ENCODE results near the gene PCDHA10.

DNA sequence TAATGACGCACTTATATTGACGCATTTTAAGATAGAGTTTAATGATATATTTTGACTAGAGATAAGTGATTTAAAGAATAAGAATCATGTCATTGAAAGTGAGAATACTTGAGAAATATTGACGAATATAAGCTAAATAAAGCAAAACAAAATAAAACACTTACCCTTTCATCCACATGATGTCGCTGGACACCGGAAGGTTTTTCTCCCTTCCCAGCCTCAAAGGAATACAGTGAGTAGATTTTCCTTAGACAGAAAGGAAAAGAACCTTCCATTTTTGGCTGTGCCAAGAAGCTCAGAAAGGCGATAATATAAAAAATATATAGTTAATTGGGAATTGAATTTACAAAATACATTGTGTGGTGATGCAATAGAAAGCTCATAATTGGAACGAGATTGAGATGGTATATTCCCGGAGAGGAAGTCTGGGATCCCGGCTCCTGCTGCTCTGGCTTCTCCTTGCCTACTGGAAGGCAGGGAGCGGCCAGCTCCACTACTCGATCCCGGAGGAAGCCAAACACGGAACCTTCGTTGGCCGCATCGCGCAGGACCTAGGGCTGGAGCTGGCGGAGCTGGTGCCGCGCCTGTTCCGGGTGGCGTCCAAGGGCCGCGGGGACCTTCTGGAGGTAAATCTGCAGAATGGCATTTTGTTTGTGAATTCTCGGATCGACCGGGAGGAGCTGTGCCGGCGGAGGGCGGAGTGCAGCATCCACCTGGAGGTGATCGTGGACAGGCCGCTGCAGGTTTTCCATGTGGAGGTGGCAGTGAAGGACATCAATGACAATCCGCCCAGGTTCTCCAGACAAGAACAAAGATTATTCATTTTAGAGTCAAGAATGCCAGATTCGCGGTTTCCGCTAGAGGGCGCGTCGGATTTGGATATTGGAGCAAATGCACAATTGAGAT, 34.1 kb upstream of the PCDHA10 start, which contains the start of gene PCDHA5:
- TF ChIP-seq, protein P1, sequence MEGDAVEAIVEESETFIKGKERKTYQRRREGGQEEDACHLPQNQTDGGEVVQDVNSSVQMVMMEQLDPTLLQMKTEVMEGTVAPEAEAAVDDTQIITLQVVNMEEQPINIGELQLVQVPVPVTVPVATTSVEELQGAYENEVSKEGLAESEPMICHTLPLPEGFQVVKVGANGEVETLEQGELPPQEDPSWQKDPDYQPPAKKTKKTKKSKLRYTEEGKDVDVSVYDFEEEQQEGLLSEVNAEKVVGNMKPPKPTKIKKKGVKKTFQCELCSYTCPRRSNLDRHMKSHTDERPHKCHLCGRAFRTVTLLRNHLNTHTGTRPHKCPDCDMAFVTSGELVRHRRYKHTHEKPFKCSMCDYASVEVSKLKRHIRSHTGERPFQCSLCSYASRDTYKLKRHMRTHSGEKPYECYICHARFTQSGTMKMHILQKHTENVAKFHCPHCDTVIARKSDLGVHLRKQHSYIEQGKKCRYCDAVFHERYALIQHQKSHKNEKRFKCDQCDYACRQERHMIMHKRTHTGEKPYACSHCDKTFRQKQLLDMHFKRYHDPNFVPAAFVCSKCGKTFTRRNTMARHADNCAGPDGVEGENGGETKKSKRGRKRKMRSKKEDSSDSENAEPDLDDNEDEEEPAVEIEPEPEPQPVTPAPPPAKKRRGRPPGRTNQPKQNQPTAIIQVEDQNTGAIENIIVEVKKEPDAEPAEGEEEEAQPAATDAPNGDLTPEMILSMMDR (IDR thresholded peaks at IDR 0.05): no peak
- TF ChIP-seq EZH2 (IDR thresholded peaks at IDR 0.05) (no peak), EZH2phosphoT487 (IDR thresholded peaks at IDR 0.05) (no peak)
